LNCaP clone FGC (cell line): ENCODE results near the gene CPA3.

ENCODE experiments used
- DNase-seq: peaks from one replicate; pipeline ENCODE4 v3.0.0-alpha.2; 2011; ENCODE audit warnings: low read depth
- H3K4me3 ChIP-seq: 2 replicates; pipeline ENCODE4 v1.5.1; 2011; ENCODE audit warnings: mild to moderate bottlenecking, low read depth, low read length, control low read depth
- TF ChIP-seq, protein P1 (sequence below): IDR thresholded peaks from 2 replicates; pipeline ENCODE4 v1.5.1; 2012; ENCODE audit warnings: mild to moderate bottlenecking; ENCODE audit not compliant: control insufficient read depth, insufficient read depth; ENCODE audit errors: extremely low read depth

CPA3 gene

DNA sequence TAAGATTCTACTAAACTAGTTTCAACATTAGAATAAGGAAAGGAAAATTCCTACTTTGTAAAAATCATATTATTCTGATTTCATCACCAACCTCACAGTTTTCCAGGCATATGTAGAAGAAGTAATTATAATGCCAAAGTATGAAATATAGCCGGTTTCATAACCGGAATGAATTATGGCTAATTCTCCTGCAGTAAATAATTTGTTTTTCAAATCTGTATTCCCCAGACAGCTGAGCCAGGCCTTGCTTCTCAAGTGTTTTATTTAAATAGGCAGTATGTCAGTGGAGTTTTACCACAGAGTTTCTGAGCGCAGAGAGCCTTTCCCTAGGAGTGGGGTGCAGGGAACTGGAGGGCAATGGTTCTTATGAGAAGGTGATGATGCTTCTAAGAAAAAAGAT lies 8.7 kb upstream of the CPA3 start:
- no peak overlapping the region for H3K4me3 ChIP-seq
- DNase-seq, result no peak
- TF ChIP-seq, protein P1, sequence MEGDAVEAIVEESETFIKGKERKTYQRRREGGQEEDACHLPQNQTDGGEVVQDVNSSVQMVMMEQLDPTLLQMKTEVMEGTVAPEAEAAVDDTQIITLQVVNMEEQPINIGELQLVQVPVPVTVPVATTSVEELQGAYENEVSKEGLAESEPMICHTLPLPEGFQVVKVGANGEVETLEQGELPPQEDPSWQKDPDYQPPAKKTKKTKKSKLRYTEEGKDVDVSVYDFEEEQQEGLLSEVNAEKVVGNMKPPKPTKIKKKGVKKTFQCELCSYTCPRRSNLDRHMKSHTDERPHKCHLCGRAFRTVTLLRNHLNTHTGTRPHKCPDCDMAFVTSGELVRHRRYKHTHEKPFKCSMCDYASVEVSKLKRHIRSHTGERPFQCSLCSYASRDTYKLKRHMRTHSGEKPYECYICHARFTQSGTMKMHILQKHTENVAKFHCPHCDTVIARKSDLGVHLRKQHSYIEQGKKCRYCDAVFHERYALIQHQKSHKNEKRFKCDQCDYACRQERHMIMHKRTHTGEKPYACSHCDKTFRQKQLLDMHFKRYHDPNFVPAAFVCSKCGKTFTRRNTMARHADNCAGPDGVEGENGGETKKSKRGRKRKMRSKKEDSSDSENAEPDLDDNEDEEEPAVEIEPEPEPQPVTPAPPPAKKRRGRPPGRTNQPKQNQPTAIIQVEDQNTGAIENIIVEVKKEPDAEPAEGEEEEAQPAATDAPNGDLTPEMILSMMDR, result no peak

DNA sequence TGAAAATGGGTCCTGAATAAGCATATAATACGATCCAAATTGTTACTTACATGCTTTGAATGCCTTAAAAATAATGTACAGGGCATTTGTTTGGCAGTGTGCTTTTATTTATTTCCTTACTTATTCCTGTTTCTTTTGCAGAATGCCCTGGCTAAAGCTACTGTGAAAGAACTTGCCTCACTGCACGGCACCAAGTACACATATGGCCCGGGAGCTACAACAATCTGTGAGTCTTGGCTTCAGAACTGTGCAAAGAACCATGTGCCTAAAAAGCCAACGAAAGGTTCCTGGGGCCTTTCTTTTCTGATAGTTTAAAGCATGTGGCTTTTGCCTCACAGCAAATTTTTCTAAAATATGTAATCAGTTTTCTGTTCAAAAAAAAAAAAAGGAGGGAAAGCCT lies 7.8 kb upstream of the CPA3 start:
- no peak overlapping the region for H3K4me3 ChIP-seq
- DNase-seq, result no peak
- TF ChIP-seq, protein P1, result no peak

DNA sequence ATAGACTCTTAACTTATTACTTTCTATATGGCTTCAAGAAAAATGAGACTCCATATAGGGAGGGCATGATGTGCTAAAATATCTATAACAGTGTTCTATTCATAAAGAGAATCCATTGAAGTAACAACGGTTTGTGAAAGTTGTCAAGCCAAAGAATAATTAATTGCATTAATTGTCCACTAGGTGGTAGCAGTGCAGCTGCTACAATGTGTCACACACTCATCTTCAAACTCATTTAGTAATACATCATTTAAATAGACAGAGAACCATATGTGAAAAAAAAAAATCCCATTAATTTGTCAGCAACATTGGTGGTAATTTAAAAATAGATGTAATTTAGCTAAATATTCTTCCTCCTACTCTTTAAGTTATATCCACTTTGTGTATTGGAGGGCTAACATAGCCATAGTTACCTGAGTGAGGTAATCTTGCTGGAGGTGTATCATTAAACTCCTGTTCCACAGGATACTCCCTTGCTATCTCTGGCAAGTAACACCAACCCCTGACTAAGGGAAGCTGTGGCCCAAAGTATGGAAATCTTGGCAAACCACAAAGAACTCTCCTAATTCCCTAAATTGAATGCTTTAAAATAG lies 3.7 kb upstream of the CPA3 start:
- no peak overlapping the region for H3K4me3 ChIP-seq
- TF ChIP-seq, protein P1, result peak; percentile 64
- peak; percentile 22 for DNase-seq

DNA sequence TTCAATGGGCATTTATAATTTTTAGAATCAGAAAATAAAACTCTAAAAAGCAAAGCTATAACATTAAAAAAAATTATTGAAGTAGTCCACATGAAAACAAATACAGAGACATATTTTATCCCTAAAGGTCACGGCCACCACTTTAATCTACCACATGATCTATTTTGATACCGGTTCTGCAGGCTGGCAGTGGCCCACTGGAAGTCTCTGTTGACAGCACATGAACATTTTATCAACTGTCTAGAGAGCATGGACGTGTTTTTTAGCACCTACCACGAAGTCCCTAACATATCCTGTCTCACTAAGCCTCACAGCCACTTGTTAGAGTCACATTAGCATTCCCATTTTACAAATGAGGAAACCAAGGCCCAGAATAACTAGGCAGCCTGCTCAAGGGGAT lies 1.8 kb upstream of the CPA3 start:
- no peak for DNase-seq
- TF ChIP-seq, protein P1, result no peak
- H3K4me3 ChIP-seq, result no peak overlapping the region

DNA sequence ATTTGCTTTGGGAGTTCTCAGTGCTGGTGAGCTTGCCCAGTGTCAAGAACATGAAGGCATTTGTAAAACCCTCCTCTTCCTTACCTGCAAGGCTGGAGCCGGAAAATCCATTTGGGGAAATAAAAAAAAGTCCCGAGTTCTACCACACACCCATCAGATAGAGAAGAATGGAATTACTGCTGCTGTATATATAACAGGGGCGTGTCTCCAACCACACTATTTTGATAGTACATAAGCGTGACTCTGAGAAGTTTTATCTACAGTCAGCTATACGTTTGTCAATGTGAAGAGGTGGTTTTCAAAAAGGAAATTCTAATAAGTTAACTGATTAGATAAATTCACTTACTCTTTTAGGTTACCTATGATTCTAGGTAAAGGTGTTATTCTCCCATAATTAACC lies 1.3 kb upstream of the CPA3 start:
- H3K4me3 ChIP-seq, result no peak overlapping the region
- TF ChIP-seq, protein P1, result no peak
- DNase-seq, result no peak

DNA sequence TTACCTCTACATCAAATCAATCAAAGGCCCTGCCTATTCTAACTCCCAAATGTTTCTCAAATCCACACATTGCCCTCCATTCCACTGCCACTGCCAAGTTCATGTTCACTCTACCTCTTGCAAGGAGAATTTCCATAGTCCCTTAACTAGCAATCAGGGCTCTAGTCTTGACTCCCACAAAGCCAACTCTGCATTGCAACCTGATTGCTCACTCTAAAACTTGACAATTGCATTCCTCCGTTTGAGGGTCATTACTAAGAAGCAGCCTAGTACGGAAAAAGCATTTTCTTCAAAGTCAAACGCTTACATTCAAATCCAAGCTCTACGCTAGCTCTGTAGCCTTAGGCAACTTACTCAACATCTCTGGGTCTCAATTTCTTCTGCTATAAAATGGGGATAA lies 1.2 kb downstream of the CPA3 start:
- no peak for DNase-seq
- TF ChIP-seq, protein P1, result no peak
- H3K4me3 ChIP-seq, result no peak overlapping the region

DNA sequence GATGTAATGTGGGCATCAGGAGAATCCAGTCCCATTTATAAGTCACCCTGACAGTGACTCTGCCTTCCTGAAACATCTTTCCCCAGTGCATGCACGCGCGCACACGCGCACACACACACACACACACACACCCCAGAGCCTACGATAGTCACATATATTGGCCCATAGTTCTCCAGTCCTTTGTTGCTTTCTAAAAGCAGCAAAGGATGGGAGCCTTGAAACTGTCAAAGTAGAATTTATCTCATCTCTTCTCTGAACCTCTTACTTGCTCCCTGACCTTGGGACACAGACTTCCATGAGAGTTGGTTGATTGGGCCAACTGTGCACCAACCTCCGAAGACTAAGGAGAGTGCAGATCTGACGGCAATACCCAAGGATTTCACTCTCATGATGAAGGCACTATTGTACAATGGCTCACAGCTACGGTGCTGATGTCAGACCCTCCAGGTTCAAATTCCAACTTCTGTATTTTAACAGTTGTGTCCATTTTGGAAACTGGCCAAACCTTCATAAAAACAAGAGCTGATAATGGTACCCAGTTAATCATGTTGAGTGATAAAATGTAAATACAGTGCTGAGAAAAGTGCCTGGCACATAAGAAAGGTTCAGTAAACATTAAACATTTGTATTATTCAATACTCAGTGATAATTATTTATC lies 8.3 kb downstream of the CPA3 start:
- no peak for DNase-seq
- TF ChIP-seq, protein P1, result no peak
- no peak overlapping the region for H3K4me3 ChIP-seq
